ENCODE data around the gene ABHD13. TPM values are rescaled to one million over a fixed set of nuclear protein-coding genes. Genes with fewer than 3 reads are reported as not detected.
A peak's percentile ranks its signal among the peaks of the same experiment; 100 is the strongest.
"Not testable (repeated sequence)": the region's sequence is repeated elsewhere in the genome, so short reads cannot be mapped to it uniquely, and the experiment has no call there.

ABHD13 gene
- total RNA-seq, 1 experiment from 2014 or later = 5.5 TPM

DNA sequence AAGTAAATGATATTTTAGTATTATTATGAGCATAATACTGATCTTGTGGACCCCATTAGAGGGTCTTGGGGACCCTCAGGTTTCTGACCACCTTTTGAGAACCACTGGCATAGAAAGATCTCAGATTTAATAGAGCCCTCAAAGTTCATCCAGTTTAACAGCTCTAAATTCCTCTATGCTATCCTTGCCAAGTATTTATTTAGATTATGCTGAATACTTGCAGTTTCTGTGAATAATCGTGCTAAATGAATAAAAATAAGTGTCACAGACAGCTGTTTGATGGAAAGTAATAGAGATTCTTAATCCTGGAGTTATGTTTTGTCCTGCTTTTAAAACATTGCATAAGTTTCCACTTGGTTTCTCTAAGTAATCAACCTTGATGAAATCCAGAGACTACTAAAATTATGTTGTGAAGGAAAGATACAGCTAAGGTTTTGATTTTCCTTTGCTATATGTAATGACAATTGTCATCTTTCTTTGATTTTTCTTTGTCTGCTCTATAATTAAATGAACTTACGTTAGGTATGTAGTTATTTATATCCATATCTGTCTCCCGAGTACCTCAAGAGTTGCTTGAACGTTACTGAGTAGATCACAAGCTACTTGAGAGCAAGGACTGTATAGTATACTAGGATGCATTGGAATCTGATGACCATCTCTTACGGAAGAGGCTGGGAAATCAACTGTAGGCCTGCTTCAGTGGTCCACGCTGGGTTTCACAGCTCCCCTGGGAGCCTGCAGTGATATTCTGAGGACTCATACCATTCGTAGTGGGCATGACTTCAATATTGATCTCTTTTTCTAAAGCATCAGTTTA lies 5.7 kb downstream of the ABHD13 start:
- DNase-seq (ENCODE audit: low spot score) = no peak

DNA sequence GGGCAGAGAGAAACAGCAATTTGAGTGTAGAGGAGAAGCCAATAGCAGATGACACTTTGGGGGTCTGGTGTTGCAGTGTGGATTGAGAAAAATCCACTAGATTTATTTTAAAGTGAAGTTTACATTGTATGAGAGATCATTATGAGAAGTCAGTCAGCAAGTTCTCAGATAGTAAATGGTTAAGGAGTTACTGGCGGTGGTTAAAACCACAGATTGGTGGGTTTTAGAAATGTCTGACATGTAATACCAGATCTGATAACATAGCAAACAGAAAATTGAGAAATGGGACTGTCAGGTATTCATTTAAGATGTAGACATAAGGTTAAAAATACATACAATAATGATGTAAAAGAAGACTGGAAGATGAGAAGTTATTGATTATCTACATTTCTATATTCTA lies 7.2 kb downstream of the ABHD13 start:
- no peak for DNase-seq (ENCODE audit: low spot score)

DNA sequence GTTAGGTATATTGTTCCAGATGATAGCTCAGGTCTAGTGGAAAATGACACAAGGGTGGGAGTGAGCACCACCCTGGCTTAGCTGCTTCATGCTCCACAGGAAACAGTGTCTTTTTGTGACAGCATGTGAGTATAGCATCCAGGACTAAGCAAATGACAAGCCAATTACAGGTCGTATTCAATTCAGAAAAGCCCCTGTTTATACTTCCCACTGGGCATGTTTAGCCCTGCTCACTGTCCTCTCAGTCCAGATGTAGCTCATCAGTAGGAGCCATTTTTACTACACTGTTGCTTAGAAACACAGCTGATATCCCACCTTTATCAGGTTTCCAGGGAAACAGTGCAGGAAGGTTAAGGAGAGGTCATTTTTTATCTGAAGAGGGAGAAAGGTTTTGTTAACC lies 8.0 kb downstream of the ABHD13 start:
- no peak for DNase-seq (ENCODE audit: low spot score)

DNA sequence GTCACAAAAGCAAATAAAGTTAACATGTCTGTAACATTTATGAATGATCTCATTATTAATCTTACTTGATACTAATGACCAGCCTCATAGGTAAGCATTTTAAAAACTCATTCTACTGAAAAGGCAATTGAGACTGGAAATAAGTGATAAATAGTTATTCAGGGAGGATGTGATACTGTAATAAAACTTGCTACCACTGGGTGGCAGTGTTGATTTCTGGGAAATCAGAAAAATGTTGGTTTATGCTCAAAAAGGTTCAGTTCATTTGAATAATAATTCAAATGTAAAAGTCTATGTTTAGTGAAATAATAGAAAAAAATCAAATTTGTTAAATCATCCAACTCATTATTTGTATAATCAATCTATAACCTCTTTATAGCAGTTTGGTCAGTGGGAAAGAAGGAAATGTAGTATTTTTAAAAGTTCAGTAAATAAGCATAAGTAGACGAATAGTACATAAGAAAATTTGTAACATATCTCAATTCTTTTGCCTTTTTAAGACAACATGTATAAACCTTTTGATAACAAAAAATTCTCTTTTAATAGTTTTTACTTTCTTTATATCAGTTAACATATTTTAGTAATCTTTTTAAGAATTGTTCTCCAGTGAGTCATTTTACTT lies 9.6 kb downstream of the ABHD13 start:
- DNase-seq (ENCODE audit: low spot score) = no peak

DNA sequence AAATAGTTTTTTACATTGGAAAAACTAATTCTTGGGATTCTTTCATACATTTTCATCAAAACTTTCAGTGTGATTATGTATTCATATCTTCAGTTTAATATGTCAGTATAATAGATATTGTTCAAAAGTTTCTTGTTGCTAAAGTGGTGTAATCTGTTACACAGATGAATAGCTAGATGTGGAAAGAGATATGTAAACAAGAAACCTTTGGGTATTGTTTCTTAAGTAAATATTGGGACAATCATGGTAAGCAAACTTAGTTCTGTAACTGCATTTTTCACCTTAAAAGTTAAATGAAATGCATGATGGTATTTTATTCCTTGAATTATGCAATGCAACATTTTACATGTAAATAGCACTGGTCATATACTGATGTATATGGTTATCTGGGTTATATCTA lies 12.2 kb downstream of the ABHD13 start:
- no peak for DNase-seq (ENCODE audit: low spot score)

DNA sequence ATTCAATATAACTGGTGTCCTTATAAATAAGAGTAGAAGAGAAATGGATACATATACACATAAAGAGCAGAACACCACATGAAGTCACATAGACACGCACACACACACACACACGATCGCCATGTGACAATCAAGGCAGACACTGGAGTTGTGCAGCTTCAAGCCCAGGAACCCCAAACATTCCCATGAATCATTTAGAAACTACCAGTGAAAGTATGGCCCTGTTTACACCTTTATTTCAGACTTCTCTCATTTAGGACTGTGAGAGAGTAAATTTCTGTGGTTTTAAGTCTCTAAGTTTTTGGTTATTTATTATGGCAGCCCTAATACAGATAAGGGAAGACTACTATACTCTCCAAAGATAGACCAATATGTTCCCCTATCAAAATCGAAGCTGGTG lies 31.0 kb downstream of the ABHD13 start:
- DNase-seq (ENCODE audit: low spot score) = no peak

DNA sequence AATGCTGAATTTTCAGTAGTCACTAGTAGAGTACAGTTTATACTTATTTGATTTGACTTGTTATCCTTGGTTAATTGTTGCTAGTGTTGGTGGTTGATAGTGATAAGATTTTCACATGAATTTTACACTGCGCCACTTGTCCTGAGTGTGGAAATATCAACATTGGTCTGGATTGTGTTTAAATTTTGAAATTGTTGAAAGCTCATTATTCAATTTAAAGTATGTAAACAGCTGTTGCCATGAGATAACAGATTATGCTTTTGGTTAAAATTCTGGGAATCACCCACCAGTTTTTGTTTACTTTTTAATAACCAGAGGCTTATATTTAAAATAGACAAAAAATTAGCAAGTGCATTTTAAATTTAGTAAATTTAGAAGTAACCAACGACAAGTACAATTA lies 39.1 kb downstream of the ABHD13 start:
- no peak for DNase-seq (ENCODE audit: low spot score)

DNA sequence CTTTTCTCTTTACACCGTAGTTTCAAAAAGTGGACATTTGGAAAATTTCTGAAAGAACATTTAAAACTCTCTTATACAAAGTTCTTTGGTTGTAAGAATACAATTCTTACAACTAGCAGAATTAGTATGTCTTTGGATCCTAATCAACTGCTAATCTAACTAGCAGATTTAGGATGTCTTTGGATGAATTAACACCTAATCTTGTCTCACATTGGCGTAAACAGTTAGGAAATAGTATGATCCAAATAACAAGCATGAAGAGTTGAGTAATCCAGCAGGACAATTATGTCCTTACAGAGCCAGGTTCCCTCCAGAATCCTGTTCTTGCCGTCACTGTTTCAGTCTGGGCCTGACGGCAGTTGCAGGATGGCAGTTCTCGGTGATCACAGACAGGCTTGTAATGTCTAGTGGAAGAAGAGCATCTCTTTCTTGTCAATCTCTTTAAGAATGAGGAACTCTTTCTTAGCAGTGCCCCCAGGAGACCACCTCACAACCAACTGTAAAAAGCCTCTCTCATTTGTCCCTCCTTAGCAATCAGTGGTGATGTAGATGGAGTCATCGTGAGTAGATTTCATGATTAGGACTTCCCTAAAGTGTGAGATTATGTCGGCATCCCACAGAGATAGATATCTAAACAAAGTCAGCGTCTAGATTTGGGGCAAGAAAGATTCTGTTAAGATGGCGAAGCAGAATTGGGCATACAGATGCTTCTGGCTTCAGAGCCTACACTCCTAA lies 45.6 kb downstream of the ABHD13 start:
- DNase-seq (ENCODE audit: low spot score) = no peak

DNA sequence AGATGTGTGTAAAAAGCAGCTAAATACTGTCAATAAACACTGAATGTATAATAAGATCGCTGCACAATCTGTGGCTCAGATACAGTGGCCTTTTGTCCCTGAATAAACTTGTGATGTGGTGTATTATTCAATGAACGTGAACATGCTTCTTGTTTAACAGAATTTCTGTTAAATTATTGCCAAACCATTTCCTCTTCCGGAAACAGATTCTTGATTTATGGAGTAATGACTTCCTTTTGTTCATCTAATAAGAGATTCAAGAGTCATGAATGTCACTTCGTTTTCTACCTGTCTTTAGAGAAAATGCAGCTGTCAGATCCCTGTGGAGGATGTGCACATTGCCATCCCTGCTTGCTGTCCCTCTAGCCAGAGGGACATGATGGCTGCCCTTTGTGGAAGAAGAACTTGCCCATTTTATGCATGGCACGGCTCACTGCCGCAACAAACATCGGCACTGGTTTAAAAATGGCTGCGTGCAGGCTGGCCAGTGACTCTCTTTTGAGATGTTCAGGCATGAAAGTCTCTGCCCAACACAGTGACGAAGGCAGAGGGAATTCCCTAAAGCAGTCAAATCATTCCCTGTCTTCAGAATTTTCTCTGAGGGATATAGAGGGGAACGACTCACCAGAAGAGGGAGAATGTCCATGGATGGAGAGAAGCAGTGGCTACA lies 48.3 kb downstream of the ABHD13 start:
- DNase-seq (ENCODE audit: low spot score) = no peak

DNA sequence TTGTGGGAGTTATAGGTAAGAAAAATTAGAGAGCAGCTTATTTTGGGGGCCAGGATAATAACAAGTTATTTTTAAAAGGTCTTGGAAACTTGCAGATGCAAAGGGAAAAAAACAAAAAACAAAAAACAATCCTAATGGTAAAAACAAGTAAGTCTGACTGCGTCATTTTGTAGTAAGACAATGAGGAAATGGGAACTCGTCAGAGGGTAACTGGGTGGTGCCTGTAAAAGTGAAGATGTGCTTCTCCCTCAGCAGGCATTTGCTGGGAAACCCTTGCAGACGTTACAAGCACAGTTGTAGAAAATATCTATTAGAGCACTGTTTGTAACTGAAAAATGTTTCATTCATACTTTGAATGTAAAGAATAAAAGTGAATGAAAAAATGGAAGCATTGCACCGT lies 49.2 kb downstream of the ABHD13 start:
- DNase-seq (ENCODE audit: low spot score) = no peak

DNA sequence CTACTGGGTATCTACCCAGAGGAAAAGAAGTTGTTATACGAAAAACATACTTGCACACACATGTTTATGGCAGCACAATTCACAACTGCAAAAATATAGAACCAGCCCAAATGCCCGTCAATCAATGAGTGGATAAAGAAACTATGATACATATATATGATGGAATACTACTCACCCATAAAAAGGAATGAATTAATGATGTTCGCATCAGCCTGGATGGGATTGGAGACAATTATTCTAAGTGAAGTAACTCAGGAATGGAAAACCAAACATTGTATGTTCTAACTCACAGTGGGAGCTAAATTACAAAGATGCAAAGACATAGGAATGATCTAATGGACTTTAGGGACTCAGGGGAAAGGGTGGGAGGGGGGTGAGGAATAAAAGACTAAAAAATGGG lies 49.7 kb downstream of the ABHD13 start:
- DNase-seq (ENCODE audit: low spot score) = not testable (repeated sequence)

DNA sequence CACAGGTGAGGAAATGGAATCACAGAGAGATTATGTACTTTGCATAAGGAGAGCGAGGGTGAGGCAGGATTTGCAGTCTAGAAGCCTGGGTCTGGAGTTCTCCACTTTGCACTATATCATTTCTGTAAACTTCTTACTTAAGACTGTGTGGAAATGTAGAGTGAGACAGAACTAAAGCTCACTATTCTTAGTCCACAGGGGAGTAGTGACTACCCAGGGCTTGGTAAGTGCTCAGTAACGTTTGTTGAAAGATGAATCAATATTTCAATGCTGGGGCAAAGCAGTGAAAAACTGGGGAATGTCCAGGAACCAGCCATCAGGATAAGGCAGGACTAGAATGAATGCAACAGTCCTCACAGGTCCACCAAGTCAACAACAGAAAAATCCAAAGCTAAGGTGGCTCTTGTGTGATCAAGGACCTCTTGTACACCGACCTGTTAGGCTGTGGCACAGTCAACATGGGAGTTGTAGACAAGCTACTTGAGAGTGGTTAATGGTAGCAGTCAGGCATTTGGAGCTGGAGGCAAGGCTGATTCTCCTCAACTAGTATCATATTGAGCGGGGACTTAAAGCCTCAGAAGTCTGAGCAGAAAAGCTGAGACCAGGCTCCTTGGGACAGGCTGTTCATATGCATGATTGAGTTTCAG lies 50.4 kb downstream of the ABHD13 start:
- no peak for DNase-seq (ENCODE audit: low spot score)

DNA sequence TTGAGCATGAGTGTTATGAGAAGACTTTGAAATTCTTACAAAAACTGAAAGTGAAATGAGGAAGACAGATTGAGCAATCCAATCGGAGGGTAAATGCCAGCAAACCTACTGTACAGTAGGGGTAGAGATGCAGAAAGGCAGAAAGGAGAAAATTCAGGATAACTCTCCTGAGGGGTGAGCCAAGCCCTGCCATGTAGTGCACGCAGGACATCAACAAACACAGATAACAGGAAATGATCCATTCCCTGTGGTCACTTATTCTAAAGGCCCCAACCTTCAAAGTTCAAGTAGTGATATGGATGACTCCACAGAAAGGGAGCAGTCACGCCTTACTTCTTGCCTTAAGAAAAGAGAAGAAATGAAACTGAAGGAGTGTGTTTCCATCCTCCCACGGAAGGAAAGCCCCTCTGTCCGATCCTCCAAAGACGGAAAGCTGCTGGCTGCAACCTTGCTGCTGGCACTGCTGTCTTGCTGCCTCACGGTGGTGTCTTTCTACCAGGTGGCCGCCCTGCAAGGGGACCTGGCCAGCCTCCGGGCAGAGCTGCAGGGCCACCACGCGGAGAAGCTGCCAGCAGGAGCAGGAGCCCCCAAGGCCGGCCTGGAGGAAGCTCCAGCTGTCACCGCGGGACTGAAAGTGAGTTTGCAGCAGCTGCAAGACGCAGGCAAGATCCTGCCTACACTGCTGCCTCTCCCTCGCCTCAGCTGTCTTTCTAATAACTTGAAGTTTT lies 51.6 kb downstream of the ABHD13 start, which contains the start of gene TNFSF13B:
Gene TNFSF13B, plus strand, starts transcription at position 118 of the 728 bp plus-strand sequence. Its CDS starts 178 bp downstream, at position 296.
- DNase-seq (ENCODE audit: low spot score) = peak; percentile 8

DNA sequence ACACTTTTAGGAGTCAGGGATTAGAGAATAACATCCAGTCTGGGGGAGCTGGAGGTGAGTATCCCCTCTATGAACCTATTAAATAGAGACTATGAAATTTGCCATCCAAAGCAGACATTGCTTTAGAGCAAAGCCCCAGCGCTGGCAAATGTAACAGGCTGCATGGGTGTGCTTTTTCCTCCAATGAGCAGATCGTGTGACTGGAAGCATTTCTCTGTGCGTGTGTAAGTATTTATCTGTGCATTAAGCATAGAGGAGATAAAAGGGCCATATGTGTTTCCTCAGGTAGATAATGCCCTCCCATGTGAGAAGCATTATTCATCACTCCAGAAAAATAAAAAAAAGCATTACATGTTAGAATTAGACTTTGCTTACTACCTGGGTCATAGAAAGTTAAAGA lies 52.2 kb downstream of the ABHD13 start:
- no peak for DNase-seq (ENCODE audit: low spot score)

DNA sequence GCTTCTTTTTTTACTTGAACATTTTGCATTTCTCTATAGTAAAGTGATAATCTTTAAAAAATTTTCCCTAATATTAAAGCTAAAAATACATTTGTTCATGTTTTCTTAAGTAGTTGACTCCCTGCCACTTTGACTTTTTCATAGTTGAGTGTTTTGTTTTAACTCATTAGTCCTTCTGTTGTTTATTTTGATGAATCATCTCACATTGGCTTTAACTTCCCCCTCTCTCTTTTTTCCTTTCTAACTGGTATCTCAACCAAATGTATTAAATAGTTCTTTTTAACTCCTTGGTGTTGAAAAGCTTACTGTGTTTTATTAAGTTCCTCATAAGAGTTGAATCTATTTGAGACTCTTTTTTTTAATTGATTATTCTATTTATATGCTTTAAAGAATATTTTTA lies 54.1 kb downstream of the ABHD13 start:
- no peak for DNase-seq (ENCODE audit: low spot score)

DNA sequence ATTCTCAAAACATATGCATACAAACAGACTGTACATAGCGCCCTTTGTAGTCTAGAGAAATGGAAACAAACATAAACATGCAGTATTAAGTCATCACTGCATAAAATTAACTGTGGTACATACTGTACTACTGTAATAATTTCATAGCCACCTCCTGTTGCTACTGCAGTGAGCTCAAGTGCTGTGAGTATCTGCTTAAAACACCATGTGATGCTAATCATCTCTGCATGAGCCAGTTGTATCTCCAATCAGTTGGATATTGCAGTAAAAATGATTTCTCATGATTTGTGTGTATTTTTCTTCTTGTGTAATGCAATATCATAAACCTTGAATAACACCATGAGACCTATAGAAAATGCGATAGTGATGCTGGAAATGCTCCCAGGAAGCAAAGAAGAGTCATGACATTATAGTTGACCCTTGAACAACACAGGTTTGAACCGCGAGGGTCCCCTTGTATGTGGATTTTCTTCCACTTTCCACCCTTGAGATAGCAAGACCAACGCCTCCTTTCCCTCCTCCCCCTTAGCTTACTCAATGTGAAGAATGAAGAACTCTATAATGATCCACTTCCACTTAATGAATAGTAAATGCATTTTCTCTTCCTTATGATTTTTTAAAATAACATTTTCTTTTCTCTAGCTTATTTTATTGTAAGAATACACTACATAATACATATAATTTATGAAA lies 55.4 kb downstream of the ABHD13 start:
- DNase-seq (ENCODE audit: low spot score) = no peak

DNA sequence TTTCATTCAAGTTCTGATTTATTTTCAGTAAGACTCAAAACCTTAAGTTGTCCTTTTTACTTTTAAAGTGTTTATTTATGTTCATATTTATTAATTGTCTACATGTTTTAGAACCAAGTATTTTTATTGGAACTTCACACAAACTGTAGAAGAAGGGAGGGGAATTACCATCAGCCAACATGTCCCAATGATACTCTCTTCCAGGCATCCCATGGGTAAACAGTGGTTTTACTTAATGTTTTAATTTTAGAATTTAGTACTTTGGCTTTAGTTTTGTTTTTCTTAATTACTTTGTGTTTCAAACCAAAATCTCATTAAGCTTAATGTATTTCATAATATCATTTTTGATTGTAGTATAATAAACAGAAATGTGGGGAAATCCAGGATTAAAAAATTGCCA lies 56.5 kb downstream of the ABHD13 start:
- DNase-seq (ENCODE audit: low spot score) = no peak

DNA sequence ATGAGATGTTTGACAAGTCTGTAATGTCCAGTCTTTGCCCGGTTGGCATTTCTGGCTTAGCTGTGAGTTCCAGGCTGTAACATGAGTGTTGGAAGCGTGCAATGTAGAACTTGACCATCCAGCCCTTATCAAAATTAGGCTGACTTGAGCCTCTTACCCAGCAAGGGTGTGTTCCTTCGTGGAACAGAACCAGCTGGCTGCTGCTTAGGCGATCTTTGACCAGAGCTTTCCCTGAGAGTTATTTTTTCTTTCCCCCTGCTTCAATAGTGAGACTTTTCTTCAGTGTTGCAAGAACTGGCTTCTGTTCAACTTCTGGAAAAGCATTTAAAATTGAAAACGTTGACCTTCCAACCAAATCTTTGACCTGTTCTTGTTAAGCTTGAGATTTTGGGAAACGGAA lies 57.9 kb downstream of the ABHD13 start:
- DNase-seq (ENCODE audit: low spot score) = no peak

DNA sequence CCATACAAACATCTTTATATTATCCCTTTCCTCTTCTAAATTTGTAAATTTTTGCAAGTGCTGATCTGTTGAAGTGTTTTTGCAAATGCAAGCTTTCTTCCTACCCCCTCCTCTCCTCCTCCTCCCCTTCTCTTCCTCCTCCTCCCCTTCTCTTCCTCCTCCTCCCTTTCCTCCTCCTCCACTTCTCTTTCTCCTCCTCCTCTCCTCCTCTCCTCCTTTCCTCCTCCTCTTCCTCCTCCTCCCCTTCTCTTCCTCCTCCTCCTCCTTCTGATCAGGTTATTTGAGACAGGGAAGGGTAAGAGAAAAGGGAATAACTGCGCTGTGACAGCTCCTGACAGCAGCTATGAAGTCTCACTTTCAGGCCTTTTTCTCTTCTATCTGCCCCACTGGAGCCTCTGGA lies 60.3 kb downstream of the ABHD13 start:
- DNase-seq (ENCODE audit: low spot score) = no peak

DNA sequence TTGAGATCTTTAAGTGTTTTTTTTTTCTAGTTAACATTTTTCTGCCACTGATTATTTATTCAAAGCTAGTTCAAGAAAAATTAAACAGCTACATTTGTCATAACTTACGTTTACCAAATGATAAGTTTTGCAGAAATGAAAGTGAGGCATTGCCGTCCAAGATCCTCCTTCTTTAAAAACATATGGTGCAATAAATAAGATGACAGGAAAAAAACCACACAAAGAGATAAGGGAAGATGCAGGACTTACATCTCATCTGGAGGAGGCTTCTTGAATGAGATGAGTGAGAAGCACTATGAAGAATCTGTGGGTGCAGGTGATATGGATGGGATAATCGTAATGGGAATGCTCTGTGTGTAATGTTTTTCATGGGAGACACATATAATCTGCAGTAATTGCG lies 63.7 kb downstream of the ABHD13 start:
- DNase-seq (ENCODE audit: low spot score) = no peak
